ENCODE measurements around the gene CLSTN1. TPM values are rescaled to one million over a fixed set of nuclear protein-coding genes. Genes with fewer than 3 reads are reported as not detected.
"Not testable (repeated sequence)": the region's sequence is repeated elsewhere in the genome, so short reads cannot be mapped to it uniquely, and the experiment has no call there.

The CLSTN1 gene
- total and polyA plus RNA-seq, 10 of the 15 experiments (the other 5 are each of a cell fraction or from before 2014, with no cell fraction given) = 2.7 to 64.4 (median 23.2) TPM

- Histone ChIP-seq H3K36me3 (ENCODE audit: control insufficient read depth in 2 of 2, insufficient read depth in 2 of 2, low read length in 1 of 2) (peaks cover 0 to 6% of the 10 kb centered on the region in 2 experiments; a peak in 2 of 4 replicates), H3K9me3 (replicated peaks; ENCODE audit: control insufficient read depth, insufficient read depth, low read length) (no peaks in the 10 kb centered on the region), H2AFZ (ENCODE audit: control insufficient read depth, low read depth, low read length) (no peak overlapping the region), H3K4me2 (ENCODE audit: control insufficient read depth, insufficient read depth) (no peak overlapping the region), H3K4me1 (ENCODE audit: control insufficient read depth, insufficient read depth, low read length) (peaks cover 6% of the 10 kb centered on the region), H4K20me1 (ENCODE audit: control insufficient read depth, insufficient read depth) (no peaks in the 10 kb centered on the region; the same call in 1 of the 2 replicates), H3K79me2 (ENCODE audit: control insufficient read depth, insufficient read depth, low read length) (peaks cover 41% of the 10 kb centered on the region), H3K27me3 (replicated peaks in 1 of 2; ENCODE audit: control insufficient read depth in 2 of 2, insufficient read depth in 2 of 2, low read length in 1 of 2) (no peaks in the 10 kb centered on the region), H3K27ac (ENCODE audit: control insufficient read depth, insufficient read depth) (no peak overlapping the region), H3K4me3 (no peak overlapping the region), H3K9ac (ENCODE audit: control insufficient read depth, insufficient read depth, low read length) (no peak overlapping the region)
- ATAC-seq (no peak), FAIRE-seq (no peak), DNase-seq (ENCODE audit: low read depth, low spot score) (no peak)
- in situ Hi-C loops (cut with MboI) (no loop called here), intact Hi-C loops (cut with micrococcal nuclease; ENCODE audit: unreplicated experiment) (no loop called here)
- ChIA-PET CTCF (interaction anchor here (1.2 to 2.3 kb wide), 3 partner anchors 20 to 64 kb away, joined by 3 to 8 read pairs (median 3); no protein-coding TSS in a partner anchor), SMC1A (ENCODE audit: uncharacterized antibody, unreplicated experiment) (interaction anchor here (0.6 to 1.5 kb wide), 3 partner anchors 10 to 347 kb away, joined by 3 to 4 read pairs (median 3); no protein-coding TSS in a partner anchor), RAD21 (ENCODE audit: unreplicated experiment) (interaction anchor here (1.3 kb wide), 1 partner anchor 20 kb away, joined by 4 read pairs; no protein-coding TSS in a partner anchor), POLR2A (interaction anchor here (0.6 to 1.3 kb wide), 3 partner anchors 11 to 674 kb away, joined by 3 read pairs; no protein-coding TSS in a partner anchor)
- no TSS peak for BruUV-seq (replicated peaks)
- TF ChIP-seq NR2C2 (IDR thresholded peaks at IDR 0.05; ENCODE audit: borderline replicate concordance, control insufficient read depth, insufficient read length, low read depth) (no peak), FOXM1 (IDR thresholded peaks at IDR 0.05; ENCODE audit: low read depth, low read length) (no peak), ZNF207 (IDR thresholded peaks at IDR 0.05; ENCODE audit: borderline replicate concordance) (no peak), ZBTB11 (CRISPR knock-in tag; IDR thresholded peaks at IDR 0.05) (no peak), PKNOX1 (IDR thresholded peaks at IDR 0.05) (no peak)
- 90% methylated on average over 7 of the region's 7 CpGs for WGBS (ENCODE audit: insufficient coverage, insufficient replicate concordance, low lambda C conversion rate, missing lambda C conversion rate)
Observed at GRCh38 chr1:9805006-9805508, 18.7 kb downstream of the CLSTN1 start.

- SMC1A ChIA-PET (ENCODE audit: uncharacterized antibody, unreplicated experiment) = interaction anchor here (1.0 to 1.6 kb wide), 6 partner anchors 11 to 60 kb away, joined by 3 to 6 read pairs (median 3); no protein-coding TSS in a partner anchor
- H2AFZ ChIP-seq (ENCODE audit: control insufficient read depth, low read depth, low read length); H3K36me3 ChIP-seq (ENCODE audit: control insufficient read depth in 2 of 2, insufficient read depth in 2 of 2, low read length in 1 of 2); H3K4me3 ChIP-seq; ATAC-seq; in situ Hi-C loops (cut with MboI); H3K9me3 ChIP-seq (replicated peaks; ENCODE audit: control insufficient read depth, insufficient read depth, low read length); H4K20me1 ChIP-seq (ENCODE audit: control insufficient read depth, insufficient read depth); H3K4me2 ChIP-seq (ENCODE audit: control insufficient read depth, insufficient read depth); BruUV-seq (replicated peaks); intact Hi-C loops (cut with micrococcal nuclease; ENCODE audit: unreplicated experiment); FAIRE-seq; H3K27me3 ChIP-seq (replicated peaks in 1 of 2; ENCODE audit: control insufficient read depth in 2 of 2, insufficient read depth in 2 of 2, low read length in 1 of 2); DNase-seq (ENCODE audit: low read depth, low spot score); H3K27ac ChIP-seq (ENCODE audit: control insufficient read depth, insufficient read depth); H3K9ac ChIP-seq (ENCODE audit: control insufficient read depth, insufficient read depth, low read length): not testable (repeated sequence)
- Histone ChIP-seq H3K79me2 (ENCODE audit: control insufficient read depth, insufficient read depth, low read length) (peaks cover 42% of the 10 kb centered on the region), H3K4me1 (ENCODE audit: control insufficient read depth, insufficient read depth, low read length) (peaks cover 11% of the 10 kb centered on the region; the same call in 1 of the 2 replicates)
- RAD21 ChIA-PET (ENCODE audit: unreplicated experiment) = interaction anchor here (1.3 kb wide), 1 partner anchor 18 kb away, joined by 5 read pairs; no protein-coding TSS in a partner anchor
- POLR2A ChIA-PET = interaction anchor here (0.7 to 1.1 kb wide), 2 partner anchors 21 to 209 kb away, joined by 3 to 8 read pairs; no protein-coding TSS in a partner anchor
- CTCF ChIA-PET = interaction anchor here (1.4 to 2.0 kb wide), 3 partner anchors 14 to 60 kb away, joined by 4 to 5 read pairs (median 4); no protein-coding TSS in a partner anchor
- WGBS (ENCODE audit: insufficient coverage, insufficient replicate concordance, low lambda C conversion rate, missing lambda C conversion rate) = 85% methylated on average over 13 of the region's 13 CpGs
Observed at GRCh38 chr1:9803003-9803918, 20.5 kb downstream of the CLSTN1 start.
